Measurements from ENCODE around the gene FGF14.

Gene FGF14

GRCh38 chr13:101752432-101752831, 649.4 kb downstream of the FGF14 start:
- no peak for DNase-seq

GRCh38 chr13:101751488-101751887, 650.4 kb downstream of the FGF14 start:
- peak; percentile 78 for DNase-seq

- no peak for DNase-seq
Measured at GRCh38 chr13:101749584-101749983, 652.3 kb downstream of the FGF14 start.

- peak; percentile 13 for DNase-seq
Measured at GRCh38 chr13:101747039-101747438, 654.8 kb downstream of the FGF14 start.

GRCh38 chr13:101746513-101746912, 655.3 kb downstream of the FGF14 start:
- no peak for DNase-seq

- no peak for DNase-seq
Measured at GRCh38 chr13:101739382-101740178, 662.3 kb downstream of the FGF14 start.

- DNase-seq = no peak
Measured at GRCh38 chr13:101738336-101738735, 663.5 kb downstream of the FGF14 start.

- no peak for DNase-seq
Measured at GRCh38 chr13:101736566-101736965, 665.3 kb downstream of the FGF14 start.

GRCh38 chr13:101730420-101731000, 671.3 kb downstream of the FGF14 start:
- DNase-seq = no peak

GRCh38 chr13:101728615-101729014, 673.2 kb downstream of the FGF14 start:
- DNase-seq = no peak

- no peak for DNase-seq
Measured at GRCh38 chr13:101728021-101728420, 673.8 kb downstream of the FGF14 start.

- no peak for DNase-seq
Measured at GRCh38 chr13:101727118-101727517, 674.7 kb downstream of the FGF14 start.

- DNase-seq = no peak
Measured at GRCh38 chr13:101726681-101727080, 675.2 kb downstream of the FGF14 start.

- no peak for DNase-seq
Measured at GRCh38 chr13:101718496-101718895, 683.4 kb downstream of the FGF14 start.

GRCh38 chr13:101717353-101717752, 684.5 kb downstream of the FGF14 start:
- no peak for DNase-seq

- no peak for DNase-seq
Measured at GRCh38 chr13:101714195-101714594, 687.7 kb downstream of the FGF14 start.

GRCh38 chr13:101712026-101712348, 689.9 kb downstream of the FGF14 start:
- DNase-seq = no peak

- no peak for DNase-seq
Measured at GRCh38 chr13:101711307-101712025, 690.4 kb downstream of the FGF14 start.

- no peak for DNase-seq
Measured at GRCh38 chr13:101709952-101710351, 691.9 kb downstream of the FGF14 start.

- no peak for DNase-seq
Measured at GRCh38 chr13:101708115-101708514, 693.7 kb downstream of the FGF14 start.

GRCh38 chr13:101707659-101708058, 694.2 kb downstream of the FGF14 start:
- DNase-seq = no peak

GRCh38 chr13:101706651-101707050, 695.2 kb downstream of the FGF14 start:
- DNase-seq = no peak

GRCh38 chr13:101703838-101704237, 698.0 kb downstream of the FGF14 start:
- no peak for DNase-seq

- DNase-seq = no peak
Measured at GRCh38 chr13:101703081-101703480, 698.8 kb downstream of the FGF14 start.
